SK-N-SH (cell line): Measurements from ENCODE around the gene LSP1. TPM values are rescaled to one million over a fixed set of nuclear protein-coding genes. Genes with fewer than 3 reads are reported as not detected.

ENCODE experiments used
- CTCF ChIA-PET: fragments of 300-600, 350-600 bp; formaldehyde crosslinking; extraction: SDS; loops from one replicate; lab custom pipeline; 2021; lab: Yijun Ruan, JAX
- POLR2A ChIA-PET: fragments of 350-600 bp; sonication (Branson Sonifier 250); formaldehyde crosslinking; extraction: SDS; loops from one replicate; lab custom pipeline; 2020; ENCODE audit warnings: antibody characterized with exemption, inconsistent platforms; lab: Yijun Ruan, JAX
- DNase-seq: peaks from one replicate; pipeline ENCODE4 v3.0.0; 2012
- H2AFZ ChIP-seq: fragments of 200-600 bp; sonication (generic); 2 replicates; pipeline ENCODE4 v1.8.1; 2016; ENCODE audit warnings: antibody characterized with exemption, mild to moderate bottlenecking, low read depth
- H3F3A ChIP-seq: fragments of 200-600 bp; sonication (generic); replicated peaks from 2 replicates; pipeline ENCODE3; 2016; ENCODE audit warnings: antibody characterized with exemption, mild to moderate bottlenecking; ENCODE audit not compliant: insufficient read depth
- H3K27ac ChIP-seq, 2 experiments: fragments of 200-500 bp in 1 of 2; fragments of 200-600 bp in 1 of 2; sonication (Bioruptor generic) in 1 of 2; sonication (generic), shearing (Covaris generic) in 1 of 2; 2 replicates each; pipeline versions ENCODE4 v1.5.1 to v1.6.1; 2014 to 2016; ENCODE audit warnings: low read depth in 2 of 2, inconsistent platforms in 1 of 2, low read length in 1 of 2, mild to moderate bottlenecking in 1 of 2, mixed read lengths in 1 of 2
- H3K27me3 ChIP-seq: fragments of 200-600 bp; sonication (generic), shearing (Covaris generic); 2 replicates; pipeline ENCODE4 v1.6.1; 2016; ENCODE audit warnings: mixed run types; ENCODE audit not compliant: insufficient read depth
- H3K36me3 ChIP-seq, 2 experiments: fragments of 200-500 bp in 1 of 2; fragments of 200-600 bp in 1 of 2; sonication (Bioruptor generic) in 1 of 2; sonication (generic) in 1 of 2; replicated peaks in 1 of 2; 2 replicates each; pipeline versions ENCODE3 to v1.5.1; 2014 to 2016; ENCODE audit warnings: low read length in 1 of 2, mild to moderate bottlenecking in 1 of 2; ENCODE audit not compliant: insufficient read depth in 2 of 2, control insufficient read depth in 1 of 2
- H3K4me1 ChIP-seq, 2 experiments: fragments of 200-500 bp in 1 of 2; fragments of 200-600 bp in 1 of 2; sonication (Bioruptor generic) in 1 of 2; sonication (generic), shearing (Covaris generic) in 1 of 2; 2 replicates each; pipeline versions ENCODE4 v1.5.1 to v1.6.1; 2014 to 2016; ENCODE audit warnings: low read depth in 1 of 2, low read length in 1 of 2, mixed run types in 1 of 2; ENCODE audit not compliant: insufficient read depth in 2 of 2, control insufficient read depth in 1 of 2
- H3K4me2 ChIP-seq: fragments of 200-600 bp; sonication (generic), shearing (Covaris generic); 2 replicates; pipeline ENCODE4 v1.6.1; 2017; ENCODE audit warnings: mixed run types
- H3K4me3 ChIP-seq, 2 experiments: fragments of 200-500 bp in 1 of 2; fragments of 200-600 bp in 1 of 2; sonication (Bioruptor generic) in 1 of 2; sonication (generic), shearing (Covaris generic) in 1 of 2; 2 replicates each; pipeline versions ENCODE4 v1.5.1 to v1.8.1; 2014 to 2016; ENCODE audit warnings: low read depth in 2 of 2, inconsistent platforms in 1 of 2, low read length in 1 of 2, mild to moderate bottlenecking in 1 of 2, mixed read lengths in 1 of 2, moderate library complexity in 1 of 2
- H3K79me2 ChIP-seq: fragments of 200-600 bp; sonication (generic); 2 replicates; pipeline ENCODE4 v1.8.1; 2017; ENCODE audit warnings: mild to moderate bottlenecking; ENCODE audit not compliant: insufficient read depth
- H3K9ac ChIP-seq: fragments of 200-600 bp; sonication (generic); 2 replicates; pipeline ENCODE4 v1.6.1; 2017; ENCODE audit warnings: mixed run types
- H3K9me2 ChIP-seq: fragments of 200-600 bp; sonication (generic); 2 replicates; pipeline ENCODE4 v1.6.1; 2017; ENCODE audit warnings: mixed run types
- H3K9me3 ChIP-seq: fragments of 200-600 bp; sonication (generic); 2 replicates; pipeline ENCODE4 v1.6.1; 2017; ENCODE audit warnings: mixed run types, mild to moderate bottlenecking, moderate library complexity
- H4K20me1 ChIP-seq: fragments of 200-600 bp; sonication (generic); 2 replicates; pipeline ENCODE4 v1.6.1; 2017; ENCODE audit warnings: mild to moderate bottlenecking, mixed run types; ENCODE audit not compliant: insufficient read depth
- FOSL2 ChIP-seq: IDR thresholded peaks from 2 replicates; pipeline ENCODE4 v1.4.0; 2012; ENCODE audit warnings: low read depth, mild to moderate bottlenecking, moderate library complexity, borderline replicate concordance
- FOXJ3 ChIP-seq: sonication (generic); formaldehyde crosslinking; IDR thresholded peaks from 2 replicates; pipeline ENCODE4 v1.5.1; 2020; ENCODE audit warnings: mild to moderate bottlenecking, missing genetic modification reagents
- FOXM1 ChIP-seq: IDR thresholded peaks from 2 replicates; pipeline ENCODE4 v1.4.0; 2012; ENCODE audit warnings: low read depth, mild to moderate bottlenecking
- GABPA ChIP-seq: IDR thresholded peaks from 2 replicates; pipeline ENCODE4 v1.4.0; 2012; ENCODE audit warnings: low read depth, mild to moderate bottlenecking
- JUND ChIP-seq: IDR thresholded peaks from 2 replicates; pipeline ENCODE4 v1.4.0; 2012
- MEF2A ChIP-seq: IDR thresholded peaks from 2 replicates; pipeline ENCODE4 v1.4.0; 2012; ENCODE audit warnings: low read depth, borderline replicate concordance
- MXI1 ChIP-seq: IDR thresholded peaks from 2 replicates; pipeline ENCODE4 v1.6.1; 2012; ENCODE audit warnings: mild to moderate bottlenecking, low read depth, low read length, improper control_type of control experiment
- NFIC ChIP-seq: IDR thresholded peaks from 2 replicates; pipeline ENCODE4 v1.4.0; 2012; ENCODE audit warnings: borderline replicate concordance
- NRF1 ChIP-seq: IDR thresholded peaks from 2 replicates; pipeline ENCODE4 v1.6.1; 2012; ENCODE audit warnings: low read depth, mild to moderate bottlenecking, low read length
- PBX3 ChIP-seq: IDR thresholded peaks from 2 replicates; pipeline ENCODE4; 2012
- RAD21 ChIP-seq: IDR thresholded peaks from 2 replicates; pipeline ENCODE4 v1.6.1; 2012; ENCODE audit warnings: mild to moderate bottlenecking, low read length
- REST ChIP-seq: IDR thresholded peaks from 2 replicates; pipeline ENCODE4 v1.6.1; 2012; ENCODE audit warnings: mild to moderate bottlenecking, low read depth, low read length, moderate library complexity
- TAF1 ChIP-seq: IDR thresholded peaks from 2 replicates; pipeline ENCODE4 v1.6.1; 2012; ENCODE audit warnings: low read depth, mild to moderate bottlenecking, low read length, moderate library complexity, borderline replicate concordance
- TCF12 ChIP-seq: IDR thresholded peaks from 2 replicates; pipeline ENCODE4 v1.4.0; 2012
- TEAD4 ChIP-seq: IDR thresholded peaks from 2 replicates; pipeline ENCODE4 v1.4.0; 2012; ENCODE audit warnings: mild to moderate bottlenecking, borderline replicate concordance; ENCODE audit not compliant: insufficient read depth
- USF1 ChIP-seq: IDR thresholded peaks from 2 replicates; pipeline ENCODE4 v1.4.0; 2012; ENCODE audit warnings: low read depth, borderline replicate concordance
- USF2 ChIP-seq: fragments of 150-350 bp; IDR thresholded peaks from 2 replicates; pipeline ENCODE4 v1.6.1; 2017; ENCODE audit warnings: antibody characterized with exemption, low read length, low read depth, borderline replicate concordance
- YY1 ChIP-seq: IDR thresholded peaks from 2 replicates; pipeline ENCODE4 v1.4.0; 2012; ENCODE audit warnings: low read depth, mild to moderate bottlenecking
- WGBS: methylation state at CpG from one replicate; pipeline ENCODE4 v1.1.6; 2017; ENCODE audit warnings: low lambda C conversion rate; 5-methylcytosine and 5-hydroxymethylcytosine counted together
- polyA plus RNA-seq, 3 experiments: library from polyadenylated mRNA; depleted of rRNA; stranded (reverse); fragments of >200 nt; gene quantifications; 2 replicates each; pipeline ENCODE4 v1.2.3, GENCODE V29; 2012

Gene LSP1
- polyA plus RNA-seq, 1 of the 3 experiments (the other 2 are of a cell fraction), result 0.38 TPM

GRCh38 chr11:1855886-1856265 lies 3.0 kb downstream of the LSP1 start (continued):
- TF ChIP-seq PBX3 (no peak), MXI1 (no peak), USF2 (no peak), TAF1 (no peak)

- CTCF ChIA-PET, result interaction anchor here (0.8 to 3.6 kb wide), 11 partner anchors 9 to 300 kb away, joined by 3 to 23 read pairs (median 6); no protein-coding TSS in a partner anchor
- WGBS, result no CpG with 5 or more reads among the region's 13 CpGs
Measured at GRCh38 chr11:1856306-1857005, 3.6 kb downstream of the LSP1 start.

More at GRCh38 chr11:1856306-1857005, 3.6 kb downstream of the LSP1 start:
- Histone ChIP-seq H3K27ac (no peak overlapping the region), H3K79me2 (no peaks in the 10 kb centered on the region), H3K4me2 (no peak overlapping the region), H3K4me1 (no peaks in the 10 kb centered on the region; a peak in 1 of 4 replicates), H3K9ac (no peak overlapping the region), H3K4me3 (no peak overlapping the region), H3K36me3 (no peaks in the 10 kb centered on the region), H3K9me3 (no peaks in the 10 kb centered on the region), H4K20me1 (no peaks in the 10 kb centered on the region), H3K27me3 (no peaks in the 10 kb centered on the region), H3F3A (no peaks in the 10 kb centered on the region), H3K9me2 (no peaks in the 10 kb centered on the region), H2AFZ (no peak overlapping the region)
- DNase-seq, result no peak
- TF ChIP-seq USF1 (no peak), MEF2A (no peak), YY1 (no peak), JUND (no peak), TCF12 (no peak), USF2 (no peak), TEAD4 (no peak), NFIC (no peak), REST (no peak), GABPA (no peak), FOXJ3 (no peak), RAD21 (no peak), FOSL2 (no peak), TAF1 (no peak), FOXM1 (no peak), NRF1 (no peak)
- POLR2A ChIA-PET, result no interaction called here
